B cell (primary cell): ENCODE results near the gene CMTM8.
"Not testable (repeated sequence)": the region's sequence is repeated elsewhere in the genome, so short reads cannot be mapped to it uniquely, and the experiment has no call there.

Source experiments
- CTCF ChIP-seq: fragments of 200-600 bp; IDR thresholded peaks from one replicate; pipeline ENCODE4 v1.8.0; 2022; ENCODE audit warnings: antibody characterized with exemption, mild to moderate bottlenecking
- EZH2 ChIP-seq: IDR thresholded peaks from 2 replicates; pipeline ENCODE4 v1.6.1; 2012; ENCODE audit warnings: borderline replicate concordance, low read depth, mild to moderate bottlenecking, moderate library complexity, low read length; ENCODE audit not compliant: insufficient read depth, poor library complexity, severe bottlenecking

- not testable (repeated sequence) for TF ChIP-seq CTCF, EZH2
These were observed 47.9 kb upstream of the CMTM8 start for GRCh38 chr3:32190556-32190955.
